Mucosa of gallbladder (tissue), 1 donor: Measurements from ENCODE around the gene PTPRG. TPM values are rescaled to one million over a fixed set of nuclear protein-coding genes. Genes with fewer than 3 reads are reported as not detected.
A peak's percentile ranks its signal among the peaks of the same experiment; 100 is the strongest.

ENCODE experiments used
- DNase-seq: peaks from one replicate; pipeline ENCODE4 v3.0.0-alpha.2; 2020; ENCODE audit warnings: low spot score
- total RNA-seq: library from RNA; stranded (reverse); gene quantifications from one replicate; pipeline ENCODE4 v1.2.1, GENCODE V29; 2021
- donor health status: DM: no; HTN: no; CAD: no.

The PTPRG gene
- total RNA-seq, 1 donor from 2014 or later, result 38.1 TPM

GRCh38 chr3:61927332-61927731, 366.0 kb downstream of the PTPRG start:
- DNase-seq, result peak; percentile 59

GRCh38 chr3:61928039-61928438, 366.7 kb downstream of the PTPRG start:
- DNase-seq, result no peak

GRCh38 chr3:61928776-61929314, 367.5 kb downstream of the PTPRG start:
- DNase-seq, result no peak

- DNase-seq, result no peak
Observed at GRCh38 chr3:61929617-61930016, 368.2 kb downstream of the PTPRG start.

GRCh38 chr3:61932499-61932898, 371.1 kb downstream of the PTPRG start:
- DNase-seq, result no peak

- no peak for DNase-seq
Observed at GRCh38 chr3:61933798-61934504, 372.6 kb downstream of the PTPRG start.

GRCh38 chr3:61934505-61934871, 373.1 kb downstream of the PTPRG start:
- DNase-seq, result no peak

- DNase-seq, result no peak
Observed at GRCh38 chr3:61935814-61936213, 374.4 kb downstream of the PTPRG start.

GRCh38 chr3:61936344-61936937, 375.1 kb downstream of the PTPRG start:
- DNase-seq, result no peak

- no peak for DNase-seq
Observed at GRCh38 chr3:61937477-61937876, 376.1 kb downstream of the PTPRG start.

- DNase-seq, result no peak
Observed at GRCh38 chr3:61938878-61939549, 377.6 kb downstream of the PTPRG start.

GRCh38 chr3:61940236-61940635, 378.9 kb downstream of the PTPRG start:
- no peak for DNase-seq

- no peak for DNase-seq
Observed at GRCh38 chr3:61943975-61944374, 382.6 kb downstream of the PTPRG start.

GRCh38 chr3:61944726-61945125, 383.4 kb downstream of the PTPRG start:
- no peak for DNase-seq

GRCh38 chr3:61945657-61946056, 384.3 kb downstream of the PTPRG start:
- DNase-seq, result no peak

GRCh38 chr3:61946570-61947324, 385.4 kb downstream of the PTPRG start:
- DNase-seq, result no peak

GRCh38 chr3:61947456-61947855, 386.1 kb downstream of the PTPRG start:
- DNase-seq, result no peak

GRCh38 chr3:61948699-61949305, 387.4 kb downstream of the PTPRG start:
- DNase-seq, result no peak

GRCh38 chr3:61954097-61954540, 392.7 kb downstream of the PTPRG start:
- no peak for DNase-seq

GRCh38 chr3:61955483-61955882, 394.1 kb downstream of the PTPRG start:
- DNase-seq, result no peak

GRCh38 chr3:61956236-61956635, 394.9 kb downstream of the PTPRG start:
- DNase-seq, result no peak

- DNase-seq, result no peak
Observed at GRCh38 chr3:61957259-61957658, 395.9 kb downstream of the PTPRG start.
